ENCODE measurements around the gene POU6F2.
"Not testable (repeated sequence)": the region's sequence is repeated elsewhere in the genome, so short reads cannot be mapped to it uniquely, and the experiment has no call there.

Gene POU6F2

GRCh38 chr7:39317896-39318295 is 340.2 kb downstream of the POU6F2 start:
- DNase-seq, result no peak

DNA sequence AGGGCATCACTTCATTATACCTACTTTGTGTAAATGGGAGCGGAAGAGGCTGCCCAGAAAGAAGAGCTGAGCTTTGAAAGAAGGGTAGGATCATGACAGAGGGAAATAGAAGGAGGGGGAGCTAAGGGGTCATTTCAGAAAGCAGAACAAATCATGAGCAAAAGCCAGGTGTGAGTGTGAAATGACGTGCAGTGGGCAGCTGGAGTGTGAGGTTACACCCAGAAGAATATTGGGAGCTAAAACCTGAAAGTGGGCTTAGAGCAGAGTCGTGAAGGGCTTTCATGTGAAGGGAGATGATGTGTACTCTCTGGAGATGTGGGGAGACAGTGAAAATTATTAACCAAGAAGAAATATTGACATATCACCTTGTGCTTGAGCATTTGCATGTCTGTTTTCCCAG is 343.5 kb downstream of the POU6F2 start:
- no peak for DNase-seq

DNA sequence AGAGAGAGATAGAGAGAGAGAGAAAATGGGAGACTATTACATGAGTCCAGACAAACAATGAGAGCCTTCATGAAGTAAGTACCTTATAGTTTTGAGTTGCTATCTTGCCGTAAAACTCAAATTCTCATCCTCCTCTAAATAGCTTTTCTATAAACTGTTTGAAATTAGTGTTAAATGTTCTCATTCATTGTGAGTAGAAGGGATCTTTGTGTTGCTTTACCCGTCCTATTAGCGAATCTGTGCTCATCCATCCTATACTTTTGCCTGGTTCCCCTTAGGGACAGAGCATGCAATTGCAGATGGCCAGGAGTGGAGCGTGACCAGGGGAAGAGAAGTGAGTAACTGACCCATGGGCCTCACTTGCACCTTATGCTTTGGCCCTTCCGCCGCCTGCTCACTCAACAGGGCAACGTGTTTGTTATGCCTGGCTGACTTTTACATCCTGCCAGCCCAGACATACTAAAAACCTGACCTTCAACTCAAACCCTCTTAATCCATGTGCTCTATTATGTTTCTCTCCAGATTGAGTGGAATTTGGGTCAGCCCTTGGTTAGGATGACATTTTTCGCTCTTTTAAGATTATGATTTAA is 344.3 kb downstream of the POU6F2 start:
- no peak for DNase-seq

GRCh38 chr7:39324139-39324760 is 346.5 kb downstream of the POU6F2 start:
- DNase-seq, result no peak

DNA sequence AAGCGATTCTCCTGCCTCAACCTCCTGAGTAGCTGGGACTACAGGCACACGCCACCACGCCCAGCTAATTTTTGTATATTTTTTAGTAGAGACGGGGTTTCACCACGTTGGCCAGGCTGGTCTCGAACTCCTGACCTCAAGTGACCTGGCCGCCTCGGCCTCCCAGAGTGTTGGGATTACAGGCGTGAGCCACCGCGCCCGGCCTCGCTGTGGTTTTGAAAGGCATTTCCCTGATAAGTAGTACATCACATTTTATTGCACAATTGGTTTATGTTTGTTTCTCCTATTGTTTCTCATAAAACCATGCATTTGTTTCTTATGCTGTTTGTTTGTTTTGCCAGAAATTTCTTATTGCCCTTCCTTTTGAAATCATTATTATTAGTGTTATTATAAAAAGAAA is 353.9 kb downstream of the POU6F2 start:
- not testable (repeated sequence) for DNase-seq

DNA sequence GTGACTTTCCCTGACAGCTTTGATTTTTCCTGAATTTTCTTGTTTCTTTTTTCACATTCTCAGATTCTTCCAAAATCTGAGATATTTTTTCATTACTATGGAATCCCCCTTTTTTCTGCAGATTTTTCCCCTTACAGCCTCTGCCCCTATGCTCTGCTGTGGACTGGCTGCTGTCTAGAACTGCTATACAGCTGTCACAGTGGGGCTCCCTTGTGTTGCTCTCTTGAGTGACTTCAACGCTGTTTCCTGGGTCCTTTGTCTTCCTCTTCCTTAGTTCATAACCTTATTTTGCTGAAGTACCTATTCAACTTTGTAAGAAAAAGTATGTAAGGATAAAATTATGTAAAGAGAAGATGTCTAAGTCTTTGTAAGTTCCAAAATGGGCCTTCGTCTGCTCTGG is 354.4 kb downstream of the POU6F2 start:
- no peak for DNase-seq

DNA sequence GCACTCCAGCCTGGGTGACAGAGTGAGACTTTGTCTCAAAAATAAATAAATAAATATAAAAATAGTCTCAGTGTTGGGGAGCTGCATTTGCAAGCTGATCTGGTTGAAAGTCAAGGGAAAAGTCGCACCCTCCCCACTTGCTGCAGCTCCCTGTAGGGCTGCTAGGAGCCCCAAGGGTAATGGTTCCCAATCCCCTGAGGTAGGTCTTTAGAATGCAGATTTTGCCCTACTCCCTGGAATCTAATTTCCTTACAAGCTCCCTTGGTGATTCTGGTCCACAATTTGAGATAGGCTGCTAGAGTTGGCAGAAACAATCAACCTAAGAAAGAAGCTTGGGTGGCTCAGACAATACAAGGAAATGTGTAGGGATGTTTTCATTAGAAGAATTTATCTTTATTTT is 356.0 kb downstream of the POU6F2 start:
- no peak for DNase-seq

DNA sequence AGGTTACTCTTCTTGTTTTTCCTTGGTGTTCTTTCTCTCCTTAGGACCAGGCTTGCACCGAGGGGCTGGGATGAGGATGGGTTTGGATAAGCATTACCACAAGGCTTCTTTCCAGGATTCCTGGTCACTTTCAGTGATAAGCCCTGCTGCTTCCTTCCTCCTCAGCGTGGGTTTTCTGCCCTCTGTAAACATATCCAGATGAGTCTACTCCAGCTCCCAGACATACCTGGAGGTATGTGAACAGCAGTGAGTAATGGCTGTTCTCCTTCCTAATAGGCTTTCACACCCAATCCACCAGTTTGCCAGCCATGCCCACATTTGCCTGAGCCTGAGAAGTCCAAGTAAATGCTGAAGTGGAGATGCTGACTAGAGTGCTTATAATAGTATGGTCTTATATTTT is 358.7 kb downstream of the POU6F2 start:
- DNase-seq, result no peak

DNA sequence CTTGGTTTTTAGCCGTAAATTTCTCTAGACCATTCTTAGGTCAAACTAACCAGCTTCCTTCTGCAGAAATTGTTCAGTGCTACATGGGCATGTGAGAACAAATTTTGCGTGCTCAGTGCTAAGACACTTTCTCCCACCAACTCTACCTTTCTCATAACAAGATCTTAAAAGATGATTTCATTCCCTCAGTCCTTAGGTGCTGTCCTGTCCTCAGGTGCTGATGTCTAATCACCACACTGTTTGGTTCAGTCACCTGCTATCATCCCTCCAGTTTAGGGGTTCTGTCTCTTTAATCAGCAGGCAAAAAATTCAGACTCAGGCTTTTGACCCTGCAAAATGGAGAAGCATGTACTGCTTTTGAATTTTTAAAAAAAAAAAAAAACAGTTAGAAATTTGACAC is 361.0 kb downstream of the POU6F2 start:
- no peak for DNase-seq

GRCh38 chr7:39339591-39339990 is 361.9 kb downstream of the POU6F2 start:
- no peak for DNase-seq

- DNase-seq, result no peak
These were observed 363.4 kb downstream of the POU6F2 start for GRCh38 chr7:39341083-39341482.

- DNase-seq, result no peak
These were observed 365.1 kb downstream of the POU6F2 start for GRCh38 chr7:39342763-39343162.

- no peak for DNase-seq
These were observed 371.9 kb downstream of the POU6F2 start for GRCh38 chr7:39349452-39350123.

GRCh38 chr7:39353615-39354376 is 376.1 kb downstream of the POU6F2 start:
- DNase-seq, result no peak

- no peak for DNase-seq
These were observed 378.0 kb downstream of the POU6F2 start for GRCh38 chr7:39355664-39356063.

DNA sequence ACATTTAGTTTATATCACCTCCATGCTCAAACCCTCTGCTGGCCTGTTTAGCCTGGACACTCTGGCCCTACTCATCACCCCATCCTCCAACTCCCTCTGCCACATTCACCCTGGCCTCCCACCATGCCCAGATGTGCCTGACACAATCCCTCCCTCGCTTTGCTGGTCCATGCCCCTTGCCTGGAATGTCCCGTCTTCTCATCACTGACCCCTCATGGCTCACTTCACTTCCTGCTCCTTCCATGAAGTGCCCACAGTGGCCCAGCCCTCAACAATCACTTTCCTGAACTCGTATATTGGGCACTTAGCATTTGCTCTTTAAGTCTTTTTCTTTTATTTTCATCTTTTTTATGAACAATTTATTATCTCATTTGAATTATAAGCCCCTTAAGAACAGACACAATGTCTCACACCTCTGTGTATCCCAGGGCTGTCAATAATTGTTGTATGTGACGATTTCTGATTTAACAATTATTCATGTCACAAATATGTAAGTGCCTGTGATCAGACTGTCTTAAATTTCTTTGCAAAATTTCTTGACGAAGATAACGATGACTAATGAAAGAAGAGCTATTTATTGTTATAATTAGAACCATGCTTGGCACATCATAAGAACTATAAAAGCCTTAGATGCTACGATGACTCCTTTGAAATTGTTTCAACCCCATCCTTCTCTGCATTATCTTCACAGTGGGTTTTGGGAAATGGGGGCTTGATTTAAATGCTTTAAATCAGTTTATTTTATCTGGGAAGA is 378.6 kb downstream of the POU6F2 start:
- no peak for DNase-seq

- no peak for DNase-seq
These were observed 379.9 kb downstream of the POU6F2 start for GRCh38 chr7:39357648-39358047.

DNA sequence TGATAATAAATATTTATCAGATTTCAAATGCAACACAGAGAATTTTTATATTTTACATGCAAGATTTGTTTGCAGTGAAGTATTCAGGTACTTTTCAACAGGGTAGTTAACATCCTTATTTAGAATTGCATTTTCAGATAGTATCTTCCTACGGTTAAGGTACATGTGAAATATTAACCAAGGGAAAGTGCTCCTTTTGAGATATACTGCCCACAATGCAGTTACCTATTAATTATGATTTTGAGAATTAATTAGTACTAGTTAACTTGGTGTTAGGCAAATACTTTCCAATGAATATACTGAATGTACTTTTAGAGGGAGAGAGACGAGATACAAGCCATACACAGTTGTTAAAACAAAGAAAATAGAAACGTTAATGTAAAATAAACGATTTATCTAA is 382.3 kb downstream of the POU6F2 start:
- no peak for DNase-seq

DNA sequence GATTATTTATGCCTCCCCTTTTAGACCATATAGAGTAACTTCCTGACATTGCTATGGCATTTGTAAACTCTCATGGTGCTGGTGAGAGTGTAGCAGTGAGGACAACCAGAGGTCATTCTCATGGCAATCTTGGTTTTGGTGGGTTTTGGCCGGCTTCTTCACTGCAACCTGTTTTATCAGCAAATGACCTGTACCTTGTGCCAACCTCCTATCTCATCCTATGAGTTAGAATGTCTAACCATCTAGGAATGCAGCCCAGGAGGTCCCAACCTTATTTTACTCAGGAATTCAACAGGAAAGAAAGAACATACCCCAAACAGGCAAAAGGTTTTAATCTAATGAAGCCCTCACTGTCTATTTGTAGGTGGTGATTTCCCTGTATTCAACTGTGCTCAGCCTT is 383.1 kb downstream of the POU6F2 start:
- no peak for DNase-seq

DNA sequence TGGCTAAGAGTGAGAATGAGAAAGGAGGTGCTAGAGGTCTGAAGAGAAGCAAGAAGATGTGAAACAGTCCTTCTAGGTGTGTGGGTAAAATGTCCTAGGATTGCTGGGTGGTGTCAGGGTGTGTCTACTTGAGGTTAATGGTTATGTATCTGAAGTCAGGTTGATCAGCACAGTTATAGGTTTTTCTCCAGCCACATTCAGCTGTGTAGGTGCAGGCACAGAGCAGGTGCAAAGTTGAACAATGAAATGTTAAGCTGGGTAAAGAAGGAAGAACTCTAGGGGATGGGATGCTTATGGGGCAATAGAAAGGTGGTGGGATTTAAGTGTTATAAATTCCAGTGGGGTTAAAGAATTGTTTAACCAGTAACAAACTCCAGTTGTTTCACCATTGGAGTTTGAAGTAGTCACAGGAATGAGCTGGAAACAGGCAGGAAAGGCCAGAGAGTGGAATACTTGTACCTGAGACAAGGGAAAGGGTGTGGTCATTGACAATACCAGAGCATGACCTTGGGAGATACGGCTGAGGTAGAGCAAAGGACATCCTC is 388.1 kb downstream of the POU6F2 start:
- DNase-seq, result no peak

GRCh38 chr7:39367451-39367850 is 389.7 kb downstream of the POU6F2 start:
- DNase-seq, result no peak

DNA sequence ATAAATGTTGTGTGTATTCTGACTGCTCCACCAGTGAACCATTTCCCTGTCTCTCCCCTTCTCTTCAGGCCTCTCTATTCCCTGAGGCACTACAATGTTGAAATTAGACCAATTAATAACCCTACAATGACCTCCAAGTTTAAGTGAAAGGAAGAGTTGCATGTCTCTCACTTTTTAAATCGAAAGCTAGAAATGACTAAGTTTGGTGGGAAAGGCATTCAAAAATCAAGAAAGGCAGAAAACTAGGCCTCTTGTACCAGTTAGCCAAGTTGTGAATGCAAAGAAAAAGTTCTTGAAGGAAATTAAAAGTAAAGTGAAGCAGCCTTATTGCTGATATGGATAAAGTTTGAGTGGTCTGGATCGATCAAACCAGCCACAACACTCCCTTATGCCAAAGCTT is 390.2 kb downstream of the POU6F2 start:
- no peak for DNase-seq

GRCh38 chr7:39372383-39372782 is 394.7 kb downstream of the POU6F2 start:
- no peak for DNase-seq

Data from SW 1271 (cell line).